Stimulated activated CD4-positive, alpha-beta T cell treated with anti-CD3 and anti-CD28 coated beads, Interleukin-12 subunit alpha, Interleukin-12 subunit beta, amount 100 ng/mL, for 4 hours (primary cell): ENCODE results near the gene COMMD7.
"Not testable (repeated sequence)": the region's sequence is repeated elsewhere in the genome, so short reads cannot be mapped to it uniquely, and the experiment has no call there.

Experiments
- DNase-seq: peaks from one replicate; pipeline ENCODE4 v3.0.0-alpha.2; 2020

COMMD7 gene

GRCh38 chr20:32765230-32765875 lies 22.1 kb upstream of the COMMD7 start:
- DNase-seq = not testable (repeated sequence)

- no peak for DNase-seq
These were observed 21.0 kb upstream of the COMMD7 start for GRCh38 chr20:32764005-32764960.

- DNase-seq = no peak
These were observed 20.1 kb upstream of the COMMD7 start for GRCh38 chr20:32763202-32764004.

- DNase-seq = peak; percentile 21
These were observed 19.5 kb upstream of the COMMD7 start for GRCh38 chr20:32762754-32763201.

- DNase-seq = peak; percentile 72
These were observed 18.8 kb upstream of the COMMD7 start, which contains the start of gene DNMT3B for GRCh38 chr20:32761831-32762753. Gene DNMT3B (plus strand): TSS chr20:32762385. CDS start chr20:32780324, 17,939 bp downstream.

- DNase-seq = no peak
These were observed 18.2 kb upstream of the COMMD7 start for GRCh38 chr20:32761417-32761830.

GRCh38 chr20:32756156-32756555 lies 12.9 kb upstream of the COMMD7 start:
- no peak for DNase-seq

- DNase-seq = no peak
These were observed 10.5 kb upstream of the COMMD7 start for GRCh38 chr20:32753731-32754130.

GRCh38 chr20:32752458-32753250 lies 9.4 kb upstream of the COMMD7 start:
- no peak for DNase-seq

- no peak for DNase-seq
These were observed 8.6 kb upstream of the COMMD7 start for GRCh38 chr20:32751702-32752457.

GRCh38 chr20:32751293-32751692 lies 8.0 kb upstream of the COMMD7 start:
- no peak for DNase-seq

- DNase-seq = no peak
These were observed 6.8 kb upstream of the COMMD7 start for GRCh38 chr20:32749914-32750637.

- no peak for DNase-seq
These were observed 688 bp downstream of the COMMD7 start for GRCh38 chr20:32742322-32743236.

- no peak for DNase-seq
These were observed 2.1 kb downstream of the COMMD7 start for GRCh38 chr20:32741151-32741550.

- no peak for DNase-seq
These were observed 5.7 kb downstream of the COMMD7 start for GRCh38 chr20:32737371-32738223.

GRCh38 chr20:32731882-32732266 lies 11.4 kb downstream of the COMMD7 start:
- DNase-seq = no peak

GRCh38 chr20:32729334-32729733 lies 13.9 kb downstream of the COMMD7 start:
- not testable (repeated sequence) for DNase-seq
